GM23338 (cell line): ENCODE measurements around the gene APCDD1L.

Experiments
- CREB1 ChIP-seq: fragments of 250-450 bp; sonication (Bioruptor Pico); IDR thresholded peaks from 2 replicates; pipeline ENCODE4 v1.5.0; 2020; ENCODE audit warnings: low read depth, mild to moderate bottlenecking, moderate library complexity
- EZH2 ChIP-seq: fragments of 200-600 bp; sonication (generic); IDR thresholded peaks from one replicate; pipeline ENCODE4 v1.8.0; 2017; ENCODE audit warnings: antibody characterized with exemption, mild to moderate bottlenecking, low read depth; ENCODE audit not compliant: unreplicated experiment
- EZH2phosphoT487 ChIP-seq: fragments of 200-600 bp; sonication (generic); IDR thresholded peaks from one replicate; pipeline ENCODE4 v1.8.1; 2018; ENCODE audit warnings: antibody characterized with exemption; ENCODE audit not compliant: unreplicated experiment
- NANOG ChIP-seq: IDR thresholded peaks from 2 replicates; pipeline ENCODE4 v1.6.1; 2016; ENCODE audit warnings: antibody characterized with exemption, borderline replicate concordance
- POLR2AphosphoS5 ChIP-seq: IDR thresholded peaks from 2 replicates; pipeline ENCODE4 v1.6.1; 2016; ENCODE audit warnings: antibody characterized with exemption, low read depth
- STAT1 ChIP-seq: IDR thresholded peaks from one replicate; pipeline ENCODE4 v1.6.1; 2016; ENCODE audit warnings: antibody characterized with exemption; ENCODE audit not compliant: unreplicated experiment
- ZNF114 ChIP-seq: fragments of 250-450 bp; sonication (Bioruptor Pico); IDR thresholded peaks from 2 replicates; pipeline ENCODE4 v1.5.0; 2020; ENCODE audit warnings: mild to moderate bottlenecking, moderate library complexity
- ZNF331 ChIP-seq: fragments of 250-450 bp; sonication (Bioruptor Pico); IDR thresholded peaks from 2 replicates; pipeline ENCODE4 v1.5.0; 2020; ENCODE audit warnings: low read depth, mild to moderate bottlenecking, moderate library complexity
- TF ChIP-seq, protein P1 (sequence below), 2 experiments: fragments of 200-600 bp in 1 of 2; sonication (generic) in 1 of 2; conservative IDR thresholded peaks; 2 replicates each; pipeline versions ENCODE4 v1.5.1 to v1.6.1; 2016 to 2017; ENCODE audit warnings: antibody characterized with exemption in 2 of 2, low read depth in 2 of 2, mild to moderate bottlenecking in 2 of 2, moderate library complexity in 1 of 2
- TF ChIP-seq, protein P2 (sequence below): IDR thresholded peaks from one replicate; pipeline ENCODE4 v1.6.1; 2018; ENCODE audit warnings: antibody characterized with exemption; ENCODE audit not compliant: unreplicated experiment
- TF ChIP-seq, protein P3 (sequence below): IDR thresholded peaks from 2 replicates; pipeline ENCODE4 v1.6.1; 2016; ENCODE audit warnings: antibody characterized with exemption

DNA sequence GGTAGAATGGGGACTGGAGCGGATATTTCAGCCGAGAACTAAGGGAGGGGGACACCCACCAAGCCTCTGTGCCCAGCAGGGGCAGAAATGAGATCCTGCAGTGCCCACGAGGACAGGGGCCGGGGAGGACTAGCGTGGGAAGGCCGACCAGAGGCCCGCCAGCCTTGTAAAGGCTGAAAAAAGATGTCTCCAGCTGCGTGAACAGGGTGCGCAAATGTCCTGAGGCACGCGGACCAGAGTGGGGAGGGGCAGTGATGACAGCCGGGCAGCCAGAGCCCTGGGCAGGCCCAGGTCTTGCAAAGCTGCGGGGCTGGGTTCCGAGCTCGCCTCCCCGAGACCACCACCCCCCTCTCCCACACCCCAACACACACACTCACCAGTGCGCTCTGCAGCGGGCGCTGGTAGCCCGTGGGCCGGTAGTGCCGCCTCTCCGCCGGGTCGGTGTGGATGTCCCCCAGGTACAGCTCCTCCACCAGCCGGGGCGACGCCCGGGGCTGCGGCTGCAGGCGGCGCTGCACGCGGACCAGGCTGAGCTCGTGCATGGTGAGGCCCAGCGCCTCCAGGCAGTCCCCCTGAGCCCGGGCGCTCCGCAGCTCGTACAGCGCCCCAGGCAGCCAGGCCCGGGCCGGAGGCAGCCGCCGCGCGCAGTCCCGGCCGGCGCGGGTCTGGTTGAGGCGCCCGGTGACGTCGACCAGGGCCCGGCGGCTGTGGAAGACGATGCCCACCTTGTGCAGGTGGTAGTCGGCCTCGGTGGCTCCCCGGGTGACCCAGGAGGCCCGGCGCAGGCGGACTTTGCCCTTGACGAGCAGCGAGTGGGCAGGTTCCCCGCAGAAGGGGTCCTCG lies 48.2 kb downstream of the APCDD1L start:
- TF ChIP-seq, protein P1, sequence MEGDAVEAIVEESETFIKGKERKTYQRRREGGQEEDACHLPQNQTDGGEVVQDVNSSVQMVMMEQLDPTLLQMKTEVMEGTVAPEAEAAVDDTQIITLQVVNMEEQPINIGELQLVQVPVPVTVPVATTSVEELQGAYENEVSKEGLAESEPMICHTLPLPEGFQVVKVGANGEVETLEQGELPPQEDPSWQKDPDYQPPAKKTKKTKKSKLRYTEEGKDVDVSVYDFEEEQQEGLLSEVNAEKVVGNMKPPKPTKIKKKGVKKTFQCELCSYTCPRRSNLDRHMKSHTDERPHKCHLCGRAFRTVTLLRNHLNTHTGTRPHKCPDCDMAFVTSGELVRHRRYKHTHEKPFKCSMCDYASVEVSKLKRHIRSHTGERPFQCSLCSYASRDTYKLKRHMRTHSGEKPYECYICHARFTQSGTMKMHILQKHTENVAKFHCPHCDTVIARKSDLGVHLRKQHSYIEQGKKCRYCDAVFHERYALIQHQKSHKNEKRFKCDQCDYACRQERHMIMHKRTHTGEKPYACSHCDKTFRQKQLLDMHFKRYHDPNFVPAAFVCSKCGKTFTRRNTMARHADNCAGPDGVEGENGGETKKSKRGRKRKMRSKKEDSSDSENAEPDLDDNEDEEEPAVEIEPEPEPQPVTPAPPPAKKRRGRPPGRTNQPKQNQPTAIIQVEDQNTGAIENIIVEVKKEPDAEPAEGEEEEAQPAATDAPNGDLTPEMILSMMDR (conservative IDR thresholded peaks at IDR 0.05; ENCODE audit: low read depth in 2 of 2): no peak; a peak in 1 of 4 replicates
- TF ChIP-seq STAT1 (no peak), EZH2phosphoT487 (no peak), ZNF331 (CRISPR knock-in tag) (no peak), POLR2AphosphoS5 (no peak), EZH2 (no peak), NANOG (no peak), ZNF114 (no peak), CREB1 (CRISPR knock-in tag) (no peak)
- TF ChIP-seq, protein P2, sequence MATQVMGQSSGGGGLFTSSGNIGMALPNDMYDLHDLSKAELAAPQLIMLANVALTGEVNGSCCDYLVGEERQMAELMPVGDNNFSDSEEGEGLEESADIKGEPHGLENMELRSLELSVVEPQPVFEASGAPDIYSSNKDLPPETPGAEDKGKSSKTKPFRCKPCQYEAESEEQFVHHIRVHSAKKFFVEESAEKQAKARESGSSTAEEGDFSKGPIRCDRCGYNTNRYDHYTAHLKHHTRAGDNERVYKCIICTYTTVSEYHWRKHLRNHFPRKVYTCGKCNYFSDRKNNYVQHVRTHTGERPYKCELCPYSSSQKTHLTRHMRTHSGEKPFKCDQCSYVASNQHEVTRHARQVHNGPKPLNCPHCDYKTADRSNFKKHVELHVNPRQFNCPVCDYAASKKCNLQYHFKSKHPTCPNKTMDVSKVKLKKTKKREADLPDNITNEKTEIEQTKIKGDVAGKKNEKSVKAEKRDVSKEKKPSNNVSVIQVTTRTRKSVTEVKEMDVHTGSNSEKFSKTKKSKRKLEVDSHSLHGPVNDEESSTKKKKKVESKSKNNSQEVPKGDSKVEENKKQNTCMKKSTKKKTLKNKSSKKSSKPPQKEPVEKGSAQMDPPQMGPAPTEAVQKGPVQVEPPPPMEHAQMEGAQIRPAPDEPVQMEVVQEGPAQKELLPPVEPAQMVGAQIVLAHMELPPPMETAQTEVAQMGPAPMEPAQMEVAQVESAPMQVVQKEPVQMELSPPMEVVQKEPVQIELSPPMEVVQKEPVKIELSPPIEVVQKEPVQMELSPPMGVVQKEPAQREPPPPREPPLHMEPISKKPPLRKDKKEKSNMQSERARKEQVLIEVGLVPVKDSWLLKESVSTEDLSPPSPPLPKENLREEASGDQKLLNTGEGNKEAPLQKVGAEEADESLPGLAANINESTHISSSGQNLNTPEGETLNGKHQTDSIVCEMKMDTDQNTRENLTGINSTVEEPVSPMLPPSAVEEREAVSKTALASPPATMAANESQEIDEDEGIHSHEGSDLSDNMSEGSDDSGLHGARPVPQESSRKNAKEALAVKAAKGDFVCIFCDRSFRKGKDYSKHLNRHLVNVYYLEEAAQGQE: no peak
- TF ChIP-seq, protein P3, sequence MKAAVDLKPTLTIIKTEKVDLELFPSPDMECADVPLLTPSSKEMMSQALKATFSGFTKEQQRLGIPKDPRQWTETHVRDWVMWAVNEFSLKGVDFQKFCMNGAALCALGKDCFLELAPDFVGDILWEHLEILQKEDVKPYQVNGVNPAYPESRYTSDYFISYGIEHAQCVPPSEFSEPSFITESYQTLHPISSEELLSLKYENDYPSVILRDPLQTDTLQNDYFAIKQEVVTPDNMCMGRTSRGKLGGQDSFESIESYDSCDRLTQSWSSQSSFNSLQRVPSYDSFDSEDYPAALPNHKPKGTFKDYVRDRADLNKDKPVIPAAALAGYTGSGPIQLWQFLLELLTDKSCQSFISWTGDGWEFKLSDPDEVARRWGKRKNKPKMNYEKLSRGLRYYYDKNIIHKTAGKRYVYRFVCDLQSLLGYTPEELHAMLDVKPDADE: no peak
